ENCODE measurements around the gene TMEM9B.

TMEM9B gene

GRCh38 chr11:8959546-8960166 is 4.6 kb downstream of the TMEM9B start:
- peak; percentile 81 for TF ChIP-seq CTCF (conservative IDR thresholded peaks at IDR 0.05; ENCODE audit: low read length)
- DNase-seq (ENCODE audit: low read depth) = peak; percentile 87
- peak overlapping the region; percentile 13; the same call in 1 of the 2 replicates for H3K4me3 ChIP-seq (ENCODE audit: low read length)

- no peak for TF ChIP-seq CTCF (conservative IDR thresholded peaks at IDR 0.05; ENCODE audit: low read length)
- no peak for DNase-seq (ENCODE audit: low read depth)
- no peak overlapping the region for H3K4me3 ChIP-seq (ENCODE audit: low read length)
Observed at GRCh38 chr11:8956860-8957259, 7.4 kb downstream of the TMEM9B start.

GRCh38 chr11:8948886-8949285 is 15.4 kb downstream of the TMEM9B start:
- TF ChIP-seq CTCF (conservative IDR thresholded peaks at IDR 0.05; ENCODE audit: low read length) = no peak
- no peak overlapping the region for H3K4me3 ChIP-seq (ENCODE audit: low read length)
- DNase-seq (ENCODE audit: low read depth) = no peak

GRCh38 chr11:8947230-8947943 is 16.9 kb downstream of the TMEM9B start:
- no peak overlapping the region for H3K4me3 ChIP-seq (ENCODE audit: low read length)
- DNase-seq (ENCODE audit: low read depth) = no peak

GRCh38 chr11:8942518-8943066 is 21.6 kb downstream of the TMEM9B start, which contains the start of gene ASCL3:
Gene ASCL3, minus strand, starts transcription at chr11:8943016. Its CDS starts 4,855 bp downstream, at chr11:8938161.
- no peak within 1 kb of the TSS for H3K4me3 ChIP-seq (ENCODE audit: low read length)
- TF ChIP-seq CTCF (conservative IDR thresholded peaks at IDR 0.05; ENCODE audit: low read length) = no peak
- no peak for DNase-seq (ENCODE audit: low read depth)

More at GRCh38 chr11:8947230-8947943, 16.9 kb downstream of the TMEM9B start:
- no peak for TF ChIP-seq CTCF (conservative IDR thresholded peaks at IDR 0.05; ENCODE audit: low read length)

- no peak for DNase-seq (ENCODE audit: low read depth)
- no peak for TF ChIP-seq CTCF (conservative IDR thresholded peaks at IDR 0.05; ENCODE audit: low read length)
Observed at GRCh38 chr11:8941341-8942103, 22.7 kb downstream of the TMEM9B start.

More at GRCh38 chr11:8941341-8942103, 22.7 kb downstream of the TMEM9B start:
- H3K4me3 ChIP-seq (ENCODE audit: low read length) = no peak overlapping the region
